ENCODE measurements around the gene CATSPERZ. TPM values are rescaled to one million over a fixed set of nuclear protein-coding genes. Genes with fewer than 3 reads are reported as not detected.
"Not testable (repeated sequence)": the region's sequence is repeated elsewhere in the genome, so short reads cannot be mapped to it uniquely, and the experiment has no call there.

CATSPERZ gene
- total RNA-seq, 1 donor from 2014 or later: not detected

- ATAC-seq: peak; percentile 25 to 41
- Histone ChIP-seq H3K27ac (peak overlapping the region; percentile 87), H3K4me1 (peaks cover 26% of the 10 kb centered on the region), H3K36me3 (peaks cover 9% of the 10 kb centered on the region), H3K9me3 (no peaks in the 10 kb centered on the region), H3K27me3 (ENCODE audit: low read depth) (no peaks in the 10 kb centered on the region), H3K4me3 (peak overlapping the region; percentile 75)
- intact Hi-C loops (cut with DNase I): no loop called here
- peak; percentile 31 for TF ChIP-seq CTCF (IDR thresholded peaks at IDR 0.05)
- DNase-seq: peak; percentile 87
Measured at GRCh38 chr11:64305691-64306562, 5.8 kb downstream of the CATSPERZ start.

GRCh38 chr11:64306563-64306875 lies 6.4 kb downstream of the CATSPERZ start:
- intact Hi-C loops (cut with DNase I): no loop called here
- DNase-seq: no peak
- no peak for ATAC-seq
- Histone ChIP-seq H3K27ac (peak overlapping the region; percentile 87), H3K36me3 (peaks cover 9% of the 10 kb centered on the region), H3K4me1 (peaks cover 22% of the 10 kb centered on the region), H3K27me3 (ENCODE audit: low read depth) (no peaks in the 10 kb centered on the region), H3K4me3 (peak overlapping the region; percentile 75), H3K9me3 (no peaks in the 10 kb centered on the region)
- TF ChIP-seq CTCF (IDR thresholded peaks at IDR 0.05): no peak

DNA sequence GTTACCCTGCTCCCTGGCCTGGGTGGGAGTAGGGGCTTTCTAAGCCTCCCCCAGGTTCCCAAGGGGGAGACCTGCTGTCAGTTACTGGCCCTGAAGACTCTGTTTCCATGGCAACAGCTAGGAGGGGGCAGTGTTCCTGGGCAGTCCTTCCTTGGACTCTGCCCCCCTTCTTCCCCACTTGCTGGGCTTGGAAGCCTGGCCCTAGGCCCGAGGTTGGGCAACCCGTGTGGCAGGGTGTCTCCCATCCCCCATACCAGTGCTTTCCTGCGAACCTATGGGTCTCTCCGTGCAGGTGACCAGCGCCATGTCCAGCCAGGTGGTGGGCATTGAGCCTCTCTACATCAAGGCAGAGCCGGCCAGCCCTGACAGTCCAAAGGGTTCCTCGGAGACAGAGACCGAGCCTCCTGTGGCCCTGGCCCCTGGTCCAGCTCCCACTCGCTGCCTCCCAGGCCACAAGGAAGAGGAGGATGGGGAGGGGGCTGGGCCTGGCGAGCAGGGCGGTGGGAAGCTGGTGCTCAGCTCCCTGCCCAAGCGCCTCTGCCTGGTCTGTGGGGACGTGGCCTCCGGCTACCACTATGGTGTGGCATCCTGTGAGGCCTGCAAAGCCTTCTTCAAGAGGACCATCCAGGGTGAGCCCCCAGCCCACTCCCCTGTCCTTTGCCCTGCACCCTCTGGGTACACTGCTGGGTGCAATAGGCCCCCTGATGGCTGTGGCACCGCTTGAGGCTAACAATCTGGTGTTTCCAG lies 6.9 kb downstream of the CATSPERZ start:
- H3K4me3 ChIP-seq: peak overlapping the region; percentile 75
- peak overlapping the region; percentile 87 for H3K27ac ChIP-seq
- ATAC-seq (no peak), DNase-seq (peak; percentile 74)
- no peaks in the 10 kb centered on the region for H3K9me3 ChIP-seq
- H3K27me3 ChIP-seq (ENCODE audit: low read depth): no peaks in the 10 kb centered on the region
- peaks cover 9% of the 10 kb centered on the region for H3K36me3 ChIP-seq
- no peak for TF ChIP-seq CTCF (IDR thresholded peaks at IDR 0.05)
- intact Hi-C loops (cut with DNase I): no loop called here
- peaks cover 22% of the 10 kb centered on the region for H3K4me1 ChIP-seq

DNA sequence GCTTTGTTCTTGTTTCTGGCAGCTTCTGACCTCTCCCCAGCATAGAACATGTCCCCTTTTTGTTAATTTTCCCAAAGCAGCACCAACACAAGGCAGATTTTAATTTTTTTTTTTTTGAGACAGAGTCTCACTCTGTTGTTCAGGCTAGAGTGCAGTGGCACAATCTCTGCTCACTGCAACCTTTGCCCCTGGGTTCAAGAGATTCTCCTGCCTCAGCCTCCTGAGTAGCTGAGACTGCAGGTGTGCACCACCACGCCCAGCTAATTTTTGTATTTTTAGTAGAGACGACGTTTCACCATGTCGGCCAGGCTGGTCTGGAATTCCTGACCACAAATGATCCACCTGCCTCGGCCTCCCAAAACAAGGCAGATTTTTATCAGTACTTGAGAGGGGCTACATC lies 7.6 kb downstream of the CATSPERZ start:
- H3K27me3 ChIP-seq (ENCODE audit: low read depth); H3K9me3 ChIP-seq; DNase-seq; H3K27ac ChIP-seq; ATAC-seq; intact Hi-C loops (cut with DNase I); H3K4me3 ChIP-seq; H3K36me3 ChIP-seq: not testable (repeated sequence)
- peaks cover 22% of the 10 kb centered on the region for H3K4me1 ChIP-seq

DNA sequence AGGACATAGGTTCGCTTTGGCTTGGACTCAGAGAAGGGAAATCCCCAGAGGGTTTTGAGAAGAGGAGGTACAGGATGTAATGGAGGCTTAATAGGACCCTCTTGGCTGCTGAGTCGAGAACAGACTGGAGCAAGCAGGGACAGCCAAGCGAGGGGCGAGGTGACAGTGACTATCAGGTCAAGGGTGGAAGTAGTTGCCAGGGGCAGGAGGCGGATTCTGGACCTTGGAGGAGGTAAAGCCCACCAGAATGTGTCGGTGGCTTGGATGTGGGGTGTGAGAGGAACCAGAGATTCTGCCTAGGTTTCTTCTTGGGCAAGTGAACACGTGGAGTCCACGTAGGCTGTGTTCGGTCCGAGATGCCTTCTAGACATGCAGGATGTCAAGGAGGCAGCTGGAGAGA lies 12.8 kb downstream of the CATSPERZ start:
- Histone ChIP-seq H3K36me3 (peaks cover 30% of the 10 kb centered on the region), H3K27me3 (ENCODE audit: low read depth) (no peaks in the 10 kb centered on the region), H3K27ac (no peak overlapping the region), H3K4me3 (no peak overlapping the region), H3K9me3 (no peaks in the 10 kb centered on the region), H3K4me1 (peaks cover 11% of the 10 kb centered on the region)
- intact Hi-C loops (cut with DNase I): no loop called here
- DNase-seq (no peak), ATAC-seq (no peak)
- no peak for TF ChIP-seq CTCF (IDR thresholded peaks at IDR 0.05)
